Measurements from ENCODE around the gene GABRB3.

Gene GABRB3

DNA sequence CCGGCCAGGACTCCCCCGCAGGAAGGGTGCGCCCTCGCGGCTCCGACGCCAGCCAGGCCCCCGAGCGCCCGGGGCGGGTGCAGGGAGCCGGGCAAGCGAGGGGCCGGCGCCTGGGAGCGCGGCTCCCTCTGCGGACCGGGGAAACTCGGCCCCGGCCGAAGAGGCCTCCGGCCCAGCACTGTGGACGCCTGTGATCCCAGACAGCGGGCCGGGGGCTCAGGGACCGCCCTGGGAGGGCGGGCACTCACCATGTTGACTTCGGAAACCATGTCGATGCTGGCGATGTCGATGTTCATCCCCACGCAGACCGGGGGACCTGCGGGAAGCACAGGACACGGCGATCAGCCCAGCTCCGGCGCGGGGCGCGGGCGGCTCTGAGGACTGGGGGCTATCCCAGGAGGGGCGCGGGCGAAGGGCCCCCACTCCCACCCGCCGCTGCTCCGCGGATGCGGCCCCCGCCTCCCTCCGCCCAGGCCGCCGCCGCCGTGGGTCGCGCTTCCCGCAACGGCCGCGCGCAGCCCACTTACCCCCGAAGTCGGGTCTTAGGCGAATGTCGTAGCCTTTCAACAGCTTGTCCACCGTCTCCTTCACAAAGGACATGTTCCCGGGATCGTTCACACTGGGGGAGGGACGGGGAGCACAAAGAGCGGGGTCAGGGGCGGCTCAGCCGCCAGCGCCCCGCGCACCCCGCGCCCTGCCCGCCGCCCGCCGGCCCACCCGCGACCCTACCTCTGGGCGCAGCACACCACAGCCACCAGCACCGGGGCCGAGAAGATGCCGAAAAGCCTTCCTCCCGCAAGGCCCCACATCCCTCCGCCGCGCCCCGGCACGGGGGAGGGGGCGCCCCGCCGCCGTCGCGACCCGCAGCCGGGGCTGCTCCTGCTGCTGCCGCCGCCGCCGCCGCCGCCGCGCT lies at the start of gene GABRB3:
Gene GABRB3, minus strand, starts transcription at position 913 of the 913 bp plus-strand sequence.
- no peak for DNase-seq (ENCODE audit: low read depth in 3 of 3, low spot score in 1 of 3)

GRCh38 chr15:26807517-26808427 lies 34.9 kb upstream of the GABRB3 start:
- no peak for DNase-seq (ENCODE audit: low read depth in 3 of 3, low spot score in 1 of 3)

DNA sequence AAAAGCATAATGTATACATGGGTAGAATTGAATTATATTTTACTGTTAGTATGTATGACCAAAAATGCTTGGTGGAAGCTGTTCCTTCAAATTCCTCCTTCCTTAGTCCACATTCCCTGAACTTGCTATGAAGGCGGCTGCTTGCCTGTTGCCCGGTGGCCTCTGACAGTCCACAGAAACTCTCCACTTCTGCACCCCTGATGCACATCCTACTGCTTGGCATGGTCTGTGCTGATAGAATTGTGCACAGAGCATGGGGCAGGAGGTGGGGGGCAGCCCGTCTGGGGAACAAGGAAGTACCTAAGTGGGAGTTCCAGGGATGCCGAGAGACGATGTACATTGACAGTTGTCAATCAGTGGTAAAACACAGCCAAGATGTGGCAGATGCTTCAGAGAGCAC lies 33.7 kb upstream of the GABRB3 start:
- no peak for DNase-seq (ENCODE audit: low read depth in 3 of 3, low spot score in 1 of 3)

- DNase-seq (ENCODE audit: low read depth in 3 of 3, low spot score in 1 of 3) = no peak
Measured at GRCh38 chr15:26806151-26806550, 33.3 kb upstream of the GABRB3 start.

DNA sequence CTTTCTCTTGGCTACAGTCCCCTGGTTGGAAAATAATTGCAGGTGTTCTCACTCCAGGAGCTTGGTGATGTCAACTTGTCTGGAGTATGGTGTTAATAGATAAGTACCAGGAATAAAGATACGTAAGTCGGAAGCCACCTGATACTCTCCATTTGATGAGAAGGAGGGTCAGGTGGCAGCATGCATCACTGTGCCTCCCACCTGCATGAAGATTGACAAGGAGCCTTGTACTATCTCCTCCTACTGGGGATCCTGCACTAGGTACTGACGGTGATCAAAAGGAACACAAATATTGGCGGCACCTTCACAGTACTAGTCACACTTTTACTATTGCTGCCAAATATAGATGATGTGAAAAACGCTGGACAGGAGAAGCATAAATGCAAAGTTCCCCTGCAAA lies 32.6 kb upstream of the GABRB3 start:
- no peak for DNase-seq (ENCODE audit: low read depth in 3 of 3, low spot score in 1 of 3)

- DNase-seq (ENCODE audit: low read depth in 3 of 3, low spot score in 1 of 3) = no peak
Measured at GRCh38 chr15:26804063-26804804, 31.4 kb upstream of the GABRB3 start.

DNA sequence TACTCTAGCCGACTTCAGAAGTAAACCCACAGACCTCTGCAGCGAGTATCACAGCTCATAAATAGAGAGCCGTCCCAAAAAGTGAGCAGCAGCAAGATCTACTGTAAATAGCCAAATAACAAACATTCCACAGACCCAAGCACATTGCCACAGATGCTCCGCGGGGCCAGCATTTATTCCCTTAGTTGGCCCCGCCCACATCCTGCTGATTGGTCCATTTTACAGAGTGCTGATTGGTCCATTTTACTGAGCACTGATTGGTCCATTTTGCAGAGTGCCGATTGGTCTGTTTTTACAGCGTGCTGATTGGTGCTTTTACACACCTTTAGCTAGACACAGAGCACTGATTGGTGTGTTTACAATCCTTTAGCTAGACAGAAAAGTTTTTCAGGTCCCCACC lies 17.3 kb upstream of the GABRB3 start:
- DNase-seq (ENCODE audit: low read depth in 3 of 3, low spot score in 1 of 3) = no peak

- no peak for DNase-seq (ENCODE audit: low read depth in 3 of 3, low spot score in 1 of 3)
Measured at GRCh38 chr15:26781816-26782215, 8.9 kb upstream of the GABRB3 start.

DNA sequence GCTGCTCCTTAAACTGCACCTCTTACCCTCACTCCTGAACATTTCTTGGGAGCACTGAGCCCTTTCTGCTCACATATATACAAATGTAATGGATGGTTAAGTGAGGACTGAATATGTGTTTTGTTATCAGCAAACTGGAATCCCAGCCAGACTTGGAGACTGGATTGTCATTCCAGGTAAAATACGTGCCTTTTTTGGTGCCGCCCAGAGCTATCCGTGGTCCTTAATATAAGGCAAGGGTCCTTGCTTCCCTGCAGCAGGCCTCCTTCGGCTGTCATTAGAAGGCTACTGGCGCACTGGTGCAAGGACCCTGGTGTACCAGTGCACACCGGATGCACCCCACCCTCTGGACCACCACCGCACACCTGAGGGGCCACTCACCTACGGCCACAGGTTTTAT lies 1.1 kb upstream of the GABRB3 start:
- no peak for DNase-seq (ENCODE audit: low read depth in 3 of 3, low spot score in 1 of 3)

DNA sequence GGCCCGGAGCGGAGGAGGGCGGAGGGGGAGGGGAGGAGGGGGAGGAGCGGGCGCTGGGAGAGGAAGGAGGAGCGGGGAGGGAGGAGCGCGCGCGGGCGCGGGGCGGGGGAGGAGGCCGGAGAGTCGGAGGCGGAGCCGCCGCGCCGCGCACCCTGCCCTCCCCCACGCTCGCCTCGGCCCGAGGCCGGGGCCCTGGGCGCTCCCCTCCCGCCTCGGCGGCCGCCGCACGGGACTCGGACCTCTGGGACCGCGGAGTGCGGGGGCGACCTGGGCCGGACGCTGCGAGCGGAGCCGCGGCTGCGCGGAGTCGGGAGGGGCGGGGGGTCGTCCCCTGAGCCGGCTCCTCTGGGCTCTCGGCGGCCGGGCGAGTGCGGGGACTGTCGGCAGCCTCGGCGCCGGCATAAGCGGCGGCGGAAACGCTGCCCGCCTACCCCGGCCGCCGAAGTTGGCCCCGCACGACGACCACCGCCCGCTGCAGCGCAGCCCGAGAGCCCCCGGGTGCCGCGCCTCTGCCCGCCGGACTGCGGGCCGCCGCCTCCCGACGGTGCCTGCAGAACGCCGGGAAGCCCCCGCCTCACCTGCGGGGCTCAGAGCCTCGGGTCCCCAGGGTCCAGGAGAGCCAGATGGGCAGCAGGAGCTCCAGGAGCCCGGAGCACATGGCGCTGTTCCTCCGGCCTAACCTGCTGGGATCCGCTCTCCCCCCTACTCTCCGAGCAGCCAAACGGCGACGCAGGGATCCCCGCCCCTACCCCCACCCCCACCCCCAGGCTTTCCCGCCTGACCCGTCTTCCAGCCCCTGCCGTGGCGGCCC lies 406 bp upstream of the GABRB3 start:
- no peak for DNase-seq (ENCODE audit: low read depth in 3 of 3, low spot score in 1 of 3)

DNA sequence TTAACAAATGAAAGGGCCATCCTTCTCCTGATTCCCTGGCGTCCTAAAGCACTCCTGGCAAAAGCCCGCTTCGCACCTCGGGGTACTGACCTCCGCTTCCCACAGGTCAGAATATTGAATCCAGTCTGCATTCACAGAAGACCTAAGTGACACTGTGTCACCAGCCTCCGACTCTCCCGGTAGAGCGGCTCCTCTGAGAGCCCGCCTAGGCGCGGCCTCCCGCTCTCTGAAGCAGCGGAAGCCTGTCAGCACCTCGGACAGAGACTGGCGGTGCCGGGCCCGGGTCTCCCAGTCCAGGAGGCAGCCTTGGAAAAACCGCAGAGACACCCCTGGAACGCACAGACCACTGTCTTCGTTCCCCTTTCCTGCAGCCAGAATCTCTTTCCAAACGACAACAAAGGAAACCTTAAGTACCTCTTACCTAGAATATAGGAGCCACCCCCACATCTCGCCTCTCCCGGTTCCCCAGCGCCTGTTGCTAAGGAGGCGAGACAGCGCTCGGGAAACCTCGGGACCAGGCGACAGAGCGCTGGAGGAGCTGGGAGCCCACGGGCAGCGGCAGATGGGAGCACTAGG lies 1.2 kb downstream of the GABRB3 start:
- DNase-seq (ENCODE audit: low read depth in 3 of 3, low spot score in 1 of 3) = no peak

GRCh38 chr15:26771168-26771567 lies 1.7 kb downstream of the GABRB3 start:
- no peak for DNase-seq (ENCODE audit: low read depth in 3 of 3, low spot score in 1 of 3)

- no peak for DNase-seq (ENCODE audit: low read depth in 3 of 3, low spot score in 1 of 3)
Measured at GRCh38 chr15:26767169-26767670, 5.6 kb downstream of the GABRB3 start.

DNA sequence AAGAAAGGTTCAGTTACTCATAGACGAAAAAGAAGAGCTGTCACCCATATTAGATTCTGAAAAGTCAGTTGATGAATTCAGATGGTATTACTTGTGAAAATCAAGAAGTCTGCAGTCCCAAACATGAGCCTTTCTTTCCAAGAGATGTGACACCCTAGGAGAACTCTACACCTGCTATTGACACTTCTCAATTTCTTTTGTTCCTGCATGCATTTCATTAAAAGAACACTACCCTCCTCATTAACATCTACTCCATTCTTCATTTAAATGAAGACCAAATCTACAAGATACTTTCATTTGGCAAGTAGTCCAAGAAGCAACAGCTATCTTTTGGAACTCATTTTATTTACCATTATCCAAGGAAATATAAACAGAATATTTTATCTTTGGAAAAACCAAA lies 6.6 kb downstream of the GABRB3 start:
- no peak for DNase-seq (ENCODE audit: low read depth in 3 of 3, low spot score in 1 of 3)

DNA sequence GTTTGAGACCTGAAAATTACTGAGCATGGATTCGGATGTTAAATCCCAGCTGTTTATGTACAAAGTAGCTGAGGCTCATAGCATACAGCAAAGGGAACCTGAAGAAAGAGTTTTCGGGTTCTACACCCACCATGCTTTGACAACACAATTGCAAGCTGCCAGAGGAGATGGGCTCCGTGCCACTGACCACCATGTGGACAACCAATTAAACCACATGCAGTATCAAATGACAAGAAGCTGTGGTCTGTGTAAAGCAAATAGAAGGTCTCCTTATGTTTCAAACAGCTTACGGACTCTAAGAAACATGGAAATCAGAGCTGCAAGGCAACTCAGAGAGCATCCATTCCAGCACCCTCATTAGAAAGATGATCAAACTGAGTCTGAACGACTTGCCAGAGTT lies 12.9 kb downstream of the GABRB3 start:
- DNase-seq (ENCODE audit: low read depth in 3 of 3, low spot score in 1 of 3) = no peak

DNA sequence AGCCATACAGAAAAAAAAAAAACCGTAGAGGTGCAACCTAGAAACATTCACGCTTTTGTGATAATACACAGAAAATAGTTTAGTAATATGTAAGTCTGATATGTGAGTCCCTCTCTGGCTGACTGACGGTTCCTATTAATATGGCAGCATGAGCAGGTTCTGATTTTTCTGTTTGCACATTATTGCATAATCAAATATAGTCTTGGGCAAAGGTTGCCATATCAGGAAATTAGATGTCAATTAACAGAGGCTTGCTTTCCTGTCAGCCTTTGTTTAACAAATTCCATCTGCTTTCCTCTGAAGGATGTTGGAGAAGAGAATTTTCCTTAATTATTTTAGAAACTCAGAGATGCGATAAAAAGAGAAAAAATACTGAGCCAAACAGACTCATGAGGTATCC lies 14.8 kb downstream of the GABRB3 start:
- DNase-seq (ENCODE audit: low read depth in 3 of 3, low spot score in 1 of 3) = no peak

GRCh38 chr15:26757141-26757540 lies 15.7 kb downstream of the GABRB3 start:
- no peak for DNase-seq (ENCODE audit: low read depth in 3 of 3, low spot score in 1 of 3)

DNA sequence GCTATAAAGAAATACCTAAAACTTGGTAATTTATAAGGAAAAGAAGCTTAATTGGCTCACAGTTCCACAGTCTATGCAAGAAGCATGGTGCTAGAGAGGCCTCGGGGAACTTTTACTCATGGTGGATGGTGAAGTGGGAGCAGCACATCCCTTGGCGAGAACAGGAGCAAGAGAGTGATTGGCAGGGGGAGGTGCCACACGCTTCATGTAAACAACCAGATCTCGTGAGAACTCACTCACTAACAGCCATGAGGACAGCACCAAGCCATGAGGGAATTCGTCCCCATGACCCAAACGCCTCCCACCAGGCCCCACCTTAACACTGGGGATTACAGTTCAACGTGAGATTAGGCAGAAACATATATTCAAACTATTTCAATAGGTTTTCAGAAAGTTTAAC lies 28.0 kb downstream of the GABRB3 start:
- DNase-seq (ENCODE audit: low read depth in 3 of 3, low spot score in 1 of 3) = no peak

DNA sequence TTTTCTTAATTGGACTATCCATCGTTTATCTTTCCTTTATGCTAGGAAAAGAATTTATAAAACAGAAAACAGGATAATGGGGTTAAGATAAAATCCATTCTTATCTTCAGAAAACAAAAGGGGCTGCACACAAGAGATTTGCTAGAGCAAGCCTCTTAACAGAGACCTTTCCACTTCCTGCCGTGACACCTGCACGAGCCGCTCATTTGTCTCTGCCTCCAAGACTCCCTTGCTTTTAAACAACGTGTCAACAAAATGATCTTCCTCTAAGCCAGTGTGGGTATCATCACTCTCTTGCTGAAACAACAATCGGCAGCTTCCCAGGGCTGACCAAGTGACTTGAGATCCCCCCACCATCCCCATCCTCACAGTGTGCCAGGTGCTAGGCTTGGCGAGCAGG lies 33.1 kb downstream of the GABRB3 start:
- no peak for DNase-seq (ENCODE audit: low read depth in 3 of 3, low spot score in 1 of 3)

- no peak for DNase-seq (ENCODE audit: low read depth in 3 of 3, low spot score in 1 of 3)
Measured at GRCh38 chr15:26738996-26739395, 33.9 kb downstream of the GABRB3 start.
